ENCODE data around the gene MBOAT2. TPM values are rescaled to one million over a fixed set of nuclear protein-coding genes. Genes with fewer than 3 reads are reported as not detected.

The MBOAT2 gene
- total RNA-seq, 1 donor from 2014 or later, result 5.0 TPM

- Mint-ChIP-seq H3K36me3 (ENCODE audit: low read depth) (peaks cover 2% of the 10 kb centered on the region), H3K27me3 (no peaks in the 10 kb centered on the region), H3K4me3 (no peak overlapping the region), H3K27ac (no peak overlapping the region), H3K4me1 (peaks cover 28% of the 10 kb centered on the region), H3K9me3 (no peaks in the 10 kb centered on the region)
- intact Hi-C loops (cut with micrococcal nuclease), result no loop called here
- peak; percentile 42 for DNase-seq
These were observed 169.6 kb downstream of the MBOAT2 start for GRCh38 chr2:8833853-8834252.

DNA sequence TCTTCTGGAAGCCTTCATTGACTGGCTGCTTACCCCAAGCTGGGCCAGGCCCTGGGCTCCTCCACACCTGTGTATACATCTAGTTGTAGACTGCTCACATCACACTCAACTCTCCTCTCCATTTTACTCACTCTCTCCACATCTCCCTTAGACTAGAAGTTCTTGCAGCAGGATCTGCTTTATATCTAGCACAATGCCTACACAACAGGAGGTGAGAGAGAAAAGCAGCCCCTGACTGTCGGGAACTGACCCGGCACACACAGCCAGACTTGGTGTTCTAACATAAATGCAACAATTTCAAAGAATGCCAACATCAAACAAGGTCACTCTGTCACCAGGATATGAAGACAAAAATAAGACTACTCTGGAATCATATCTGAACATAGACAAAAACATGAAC, 172.0 kb downstream of the MBOAT2 start:
- H3K27me3 Mint-ChIP-seq, result no peaks in the 10 kb centered on the region
- H3K4me3 Mint-ChIP-seq, result no peak overlapping the region
- peaks cover 4% of the 10 kb centered on the region for H3K36me3 Mint-ChIP-seq (ENCODE audit: low read depth)
- no peak overlapping the region for H3K27ac Mint-ChIP-seq
- H3K9me3 Mint-ChIP-seq, result no peaks in the 10 kb centered on the region
- peaks cover 27% of the 10 kb centered on the region for H3K4me1 Mint-ChIP-seq
- peak; percentile 44 for DNase-seq
- intact Hi-C loops (cut with micrococcal nuclease), result no loop called here

GRCh38 chr2:8827729-8828128, 175.8 kb downstream of the MBOAT2 start:
- no peaks in the 10 kb centered on the region for H3K9me3 Mint-ChIP-seq

GRCh38 chr2:8822218-8822617, 181.3 kb downstream of the MBOAT2 start:
- H3K9me3 Mint-ChIP-seq, result no peaks in the 10 kb centered on the region
- H3K4me1 Mint-ChIP-seq, result peaks cover 5% of the 10 kb centered on the region
- intact Hi-C loops (cut with micrococcal nuclease), result no loop called here
- H3K4me3 Mint-ChIP-seq, result no peak overlapping the region
- H3K27me3 Mint-ChIP-seq, result no peaks in the 10 kb centered on the region
- H3K36me3 Mint-ChIP-seq (ENCODE audit: low read depth), result peaks cover 20% of the 10 kb centered on the region
- DNase-seq, result peak; percentile 31
- no peak overlapping the region for H3K27ac Mint-ChIP-seq

More at GRCh38 chr2:8827729-8828128, 175.8 kb downstream of the MBOAT2 start:
- Mint-ChIP-seq H3K27ac (no peak overlapping the region), H3K36me3 (ENCODE audit: low read depth) (peaks cover 12% of the 10 kb centered on the region), H3K4me1 (peaks cover 12% of the 10 kb centered on the region), H3K27me3 (no peaks in the 10 kb centered on the region), H3K4me3 (no peak overlapping the region)
- DNase-seq, result no peak
- intact Hi-C loops (cut with micrococcal nuclease), result no loop called here

- intact Hi-C loops (cut with micrococcal nuclease), result no loop called here
- Mint-ChIP-seq H3K27me3 (no peaks in the 10 kb centered on the region), H3K36me3 (ENCODE audit: low read depth) (peaks cover 20% of the 10 kb centered on the region), H3K4me1 (peaks cover 5% of the 10 kb centered on the region), H3K4me3 (no peak overlapping the region), H3K9me3 (no peaks in the 10 kb centered on the region), H3K27ac (no peak overlapping the region)
- peak; percentile 49 for DNase-seq
These were observed 181.9 kb downstream of the MBOAT2 start for GRCh38 chr2:8821276-8822217.

- Mint-ChIP-seq H3K27ac (no peak overlapping the region), H3K4me1 (peaks cover 5% of the 10 kb centered on the region), H3K4me3 (no peak overlapping the region), H3K36me3 (ENCODE audit: low read depth) (peaks cover 19% of the 10 kb centered on the region), H3K27me3 (no peaks in the 10 kb centered on the region), H3K9me3 (no peaks in the 10 kb centered on the region)
- peak; percentile 27 for DNase-seq
- intact Hi-C loops (cut with micrococcal nuclease), result no loop called here
These were observed 183.5 kb downstream of the MBOAT2 start for GRCh38 chr2:8819948-8820347.

GRCh38 chr2:8819194-8819593, 184.3 kb downstream of the MBOAT2 start:
- Mint-ChIP-seq H3K9me3 (no peaks in the 10 kb centered on the region), H3K27me3 (no peaks in the 10 kb centered on the region), H3K4me1 (peaks cover 2% of the 10 kb centered on the region), H3K36me3 (ENCODE audit: low read depth) (peaks cover 16% of the 10 kb centered on the region), H3K27ac (no peak overlapping the region), H3K4me3 (no peak overlapping the region)
- peak; percentile 48 for DNase-seq
- intact Hi-C loops (cut with micrococcal nuclease), result no loop called here

DNA sequence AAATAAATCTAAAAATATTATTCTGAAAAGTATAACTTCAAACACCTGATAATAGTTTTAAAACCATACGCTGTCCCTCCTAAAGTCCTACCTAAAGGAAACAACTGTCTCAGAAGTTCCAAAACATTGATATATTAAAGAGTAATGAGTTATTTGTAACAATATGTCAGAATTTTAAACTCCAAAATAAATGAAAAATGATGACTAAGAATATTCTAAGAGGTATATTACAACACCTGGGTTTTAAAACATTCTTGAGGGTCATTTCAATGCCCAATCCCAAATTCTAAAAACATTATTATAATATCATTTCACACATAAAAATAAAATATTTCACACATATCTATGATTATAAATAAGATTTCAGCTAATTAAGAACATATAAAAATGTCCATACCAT, 186.3 kb downstream of the MBOAT2 start:
- no peaks in the 10 kb centered on the region for H3K9me3 Mint-ChIP-seq
- H3K4me3 Mint-ChIP-seq, result no peak overlapping the region
- peaks cover 18% of the 10 kb centered on the region for H3K36me3 Mint-ChIP-seq (ENCODE audit: low read depth)
- intact Hi-C loops (cut with micrococcal nuclease), result no loop called here
- peaks cover 2% of the 10 kb centered on the region for H3K4me1 Mint-ChIP-seq
- H3K27me3 Mint-ChIP-seq, result no peaks in the 10 kb centered on the region
- no peak for DNase-seq
- no peak overlapping the region for H3K27ac Mint-ChIP-seq

DNA sequence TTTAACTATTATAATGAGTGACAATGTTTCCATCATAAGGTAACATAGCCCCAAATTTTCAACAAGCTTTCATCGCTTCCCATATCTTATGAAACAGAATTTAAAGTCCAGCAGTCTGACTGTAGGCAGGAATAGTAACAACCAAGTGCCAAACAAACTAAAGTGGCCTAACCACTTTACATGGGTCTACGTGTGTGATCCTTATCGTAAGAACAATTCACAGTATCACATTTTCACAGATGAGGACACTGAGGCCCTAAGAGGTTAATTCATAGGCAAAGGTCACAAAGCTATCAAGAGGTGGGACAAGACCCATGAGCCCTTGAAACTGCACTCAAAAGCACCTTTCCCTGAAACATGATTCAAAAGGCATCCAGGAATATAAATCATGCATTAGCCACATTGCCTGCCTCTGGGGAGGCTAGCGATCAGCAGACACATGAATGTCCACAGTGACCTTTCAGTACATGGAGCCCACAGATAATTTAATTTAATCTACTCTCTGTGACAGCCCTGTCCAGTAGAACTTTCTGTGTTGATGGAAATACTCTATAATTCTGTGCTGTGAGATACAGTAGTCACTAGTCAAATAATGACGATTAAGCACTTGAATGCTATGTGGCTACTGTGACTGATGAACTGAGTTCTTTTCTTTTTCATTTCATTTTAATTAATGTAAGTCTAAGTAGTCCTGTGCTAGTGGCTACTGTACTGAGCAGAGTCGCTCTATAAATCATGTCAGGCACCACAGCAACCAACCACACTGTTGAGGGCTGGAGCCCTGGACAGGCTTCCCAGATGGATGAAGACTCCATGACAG, 196.4 kb downstream of the MBOAT2 start:
- DNase-seq, result peak; percentile 20
- intact Hi-C loops (cut with micrococcal nuclease), result no loop called here
- peaks cover 13% of the 10 kb centered on the region for H3K4me1 Mint-ChIP-seq
- no peaks in the 10 kb centered on the region for H3K27me3 Mint-ChIP-seq
- no peak overlapping the region for H3K4me3 Mint-ChIP-seq
- no peak overlapping the region for H3K27ac Mint-ChIP-seq
- no peaks in the 10 kb centered on the region for H3K9me3 Mint-ChIP-seq
- peaks cover 51% of the 10 kb centered on the region for H3K36me3 Mint-ChIP-seq (ENCODE audit: low read depth)

DNA sequence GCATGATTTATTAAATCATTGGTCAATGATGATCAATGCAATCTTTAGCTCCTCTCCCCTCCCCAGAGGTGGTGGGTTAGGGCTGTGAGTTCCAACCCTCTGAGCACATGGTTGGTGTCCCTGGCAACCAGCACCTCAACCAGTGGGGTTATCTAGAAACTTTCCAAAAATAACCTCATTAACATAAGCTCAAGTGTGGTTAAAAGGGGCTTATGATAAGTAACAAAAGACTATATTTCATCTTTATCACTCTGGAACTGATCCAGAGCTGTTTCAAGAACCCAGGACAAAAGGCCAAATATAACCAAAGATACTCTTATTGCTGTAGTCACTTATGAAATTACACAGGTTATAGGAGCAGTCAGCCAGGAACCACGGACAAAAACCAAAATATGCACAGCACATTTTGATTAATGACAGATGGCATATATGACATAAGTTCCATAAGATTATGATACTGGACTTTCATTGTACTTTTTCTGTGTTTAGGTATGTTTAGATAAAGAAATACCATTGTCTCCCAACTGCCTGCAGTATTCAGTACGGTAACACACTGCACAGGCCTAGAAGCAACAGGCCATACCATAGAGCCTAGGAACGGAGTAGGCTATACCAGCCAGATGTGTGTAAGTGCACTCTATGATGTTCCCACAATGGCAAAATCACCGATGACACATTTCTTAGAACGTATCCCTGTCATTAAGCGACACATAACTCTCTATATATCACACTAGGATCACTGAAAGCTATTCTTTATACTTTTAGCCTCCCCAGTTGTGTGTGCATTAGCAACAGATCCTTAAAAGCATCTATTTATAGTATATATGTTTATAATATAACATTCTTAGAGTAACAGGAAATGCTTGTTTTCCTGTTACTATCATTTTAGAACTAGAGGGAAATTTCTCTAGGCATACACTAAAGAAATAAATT, 197.9 kb downstream of the MBOAT2 start:
- H3K36me3 Mint-ChIP-seq (ENCODE audit: low read depth), result peaks cover 52% of the 10 kb centered on the region
- no peak overlapping the region for H3K4me3 Mint-ChIP-seq
- H3K9me3 Mint-ChIP-seq, result no peaks in the 10 kb centered on the region
- peaks cover 13% of the 10 kb centered on the region for H3K4me1 Mint-ChIP-seq
- no peaks in the 10 kb centered on the region for H3K27me3 Mint-ChIP-seq
- intact Hi-C loops (cut with micrococcal nuclease), result no loop called here
- no peak overlapping the region for H3K27ac Mint-ChIP-seq
- DNase-seq, result peak; percentile 30

DNA sequence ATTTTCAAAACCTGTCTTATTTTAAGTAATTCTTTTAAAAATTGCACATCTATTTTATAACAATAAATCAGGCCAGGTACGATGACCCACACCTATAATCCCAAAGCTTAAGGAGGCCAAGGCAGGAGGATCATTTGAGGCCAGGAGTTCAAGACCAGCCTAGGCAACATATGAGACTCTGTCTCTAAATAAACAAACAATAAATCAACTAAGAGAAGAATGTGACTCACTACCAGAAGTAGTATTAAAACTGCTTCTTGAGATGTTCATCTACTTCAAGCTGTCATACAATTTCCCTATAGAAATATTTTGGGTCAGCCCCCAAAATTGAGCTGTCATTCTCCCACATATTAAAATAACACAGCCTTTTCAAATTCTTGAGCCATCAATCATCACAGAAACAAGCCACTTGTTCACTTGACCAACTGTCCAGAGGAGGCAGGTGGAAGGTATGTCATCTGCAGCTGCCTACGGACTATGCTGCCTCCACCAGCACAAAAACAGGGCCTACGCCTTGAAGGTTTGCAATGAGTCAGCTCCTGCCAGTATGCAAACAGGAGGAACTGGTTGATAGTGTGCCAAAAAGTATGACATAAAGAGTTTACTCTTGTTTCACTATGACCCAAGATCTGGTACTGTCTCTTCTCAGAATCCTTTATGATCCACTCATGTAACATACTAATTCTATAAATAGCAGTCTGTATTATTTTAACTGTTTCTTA, 199.7 kb downstream of the MBOAT2 start:
- peaks cover 19% of the 10 kb centered on the region for H3K4me1 Mint-ChIP-seq
- H3K9me3 Mint-ChIP-seq, result no peaks in the 10 kb centered on the region
- H3K4me3 Mint-ChIP-seq, result no peak overlapping the region
- DNase-seq, result peak; percentile 79
- no peaks in the 10 kb centered on the region for H3K27me3 Mint-ChIP-seq
- H3K36me3 Mint-ChIP-seq (ENCODE audit: low read depth), result peaks cover 59% of the 10 kb centered on the region
- intact Hi-C loops (cut with micrococcal nuclease), result no loop called here
- H3K27ac Mint-ChIP-seq, result peak overlapping the region; percentile 76

DNA sequence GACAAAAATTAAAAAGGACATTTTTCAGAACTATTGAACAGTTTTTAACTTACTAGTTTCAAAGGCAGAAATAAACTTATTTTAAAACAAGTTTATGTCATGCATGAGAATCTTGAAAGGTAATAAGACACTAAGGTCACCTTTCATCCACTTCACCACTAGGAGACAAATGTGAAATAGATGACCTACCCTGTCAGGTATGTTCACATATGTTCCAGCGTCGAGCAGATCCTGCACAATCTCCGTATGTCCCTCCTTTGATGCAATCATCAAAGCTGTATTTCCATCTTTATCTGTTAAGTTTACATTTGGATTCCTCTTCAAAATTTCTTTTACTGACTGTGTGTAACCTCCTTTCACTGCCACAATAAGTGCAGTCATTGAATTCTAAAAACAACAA, 200.7 kb downstream of the MBOAT2 start:
- H3K4me1 Mint-ChIP-seq, result peaks cover 22% of the 10 kb centered on the region

More for the DNA sequence above, 200.7 kb downstream of the MBOAT2 start:
- Mint-ChIP-seq H3K9me3 (no peaks in the 10 kb centered on the region), H3K36me3 (ENCODE audit: low read depth) (peaks cover 58% of the 10 kb centered on the region), H3K4me3 (no peak overlapping the region), H3K27me3 (no peaks in the 10 kb centered on the region), H3K27ac (no peak overlapping the region)
- DNase-seq, result no peak
- intact Hi-C loops (cut with micrococcal nuclease), result no loop called here

All from activated CD4-positive, alpha-beta T cell treated with anti-CD3 and anti-CD28 coated beads, Interleukin-2, amount 10 ng/mL, durations not matched to agents 24 days and 14 days (primary cell).